ENCODE measurements around the gene ADRB2. TPM values are rescaled to one million over a fixed set of nuclear protein-coding genes. Genes with fewer than 3 reads are reported as not detected.

The ADRB2 gene
- total RNA-seq, 1 experiment from 2014 or later: 1.0 TPM

- H3K27ac ChIP-seq (ENCODE audit: low read length): no peak overlapping the region
- CTCF ChIA-PET: interaction anchor here (0.6 kb wide), 1 partner anchor 474 kb away, joined by 3 read pairs; no protein-coding TSS in a partner anchor
- no peak for ATAC-seq
- in situ Hi-C loops (cut with HindIII; ENCODE audit: low pct_unique_long_range_greater_than_20kb, low sequenced_read_pairs): no loop called here
- intact Hi-C loops (cut with micrococcal nuclease; ENCODE audit: unreplicated experiment): no loop called here
- TF ChIP-seq REST (IDR thresholded peaks at IDR 0.05; ENCODE audit: insufficient read depth in 1 of 2, low read depth in 2 of 2, low read length in 1 of 2) (no peak), POLR2AphosphoS5 (IDR thresholded peaks at IDR 0.05; ENCODE audit: low read depth, low read length) (no peak), SIN3A (IDR thresholded peaks at IDR 0.05; ENCODE audit: borderline replicate concordance, insufficient read depth, low read depth, low read length) (no peak), CTCF (IDR thresholded peaks at IDR 0.05) (no peak), TCF7L2 (IDR thresholded peaks at IDR 0.05; ENCODE audit: low read depth, low read length) (no peak)
- H3K4me3 ChIP-seq (ENCODE audit: low read depth in 2 of 2, low read length in 2 of 2): no peak overlapping the region
- BruUV-seq (replicated peaks): no TSS peak
- no peaks in the 10 kb centered on the region for H3K36me3 ChIP-seq (ENCODE audit: control insufficient read depth, insufficient read depth, low read length)
- H3K27me3 ChIP-seq (ENCODE audit: control insufficient read depth, insufficient read depth, low read length): no peaks in the 10 kb centered on the region
- H3K9me3 ChIP-seq (ENCODE audit: control insufficient read depth, insufficient read depth, low read depth, low read length): no peaks in the 10 kb centered on the region
- POLR2A ChIA-PET: no interaction called here
- no peak for DNase-seq (ENCODE audit: low read depth, low spot score)
- no peaks in the 10 kb centered on the region for H3K4me1 ChIP-seq (ENCODE audit: control insufficient read depth, insufficient read depth, low read length)
Measured at GRCh38 chr5:148841519-148841918, 15.1 kb downstream of the ADRB2 start.

GRCh38 chr5:148842161-148842560 is 15.8 kb downstream of the ADRB2 start:
- ChIA-PET CTCF (interaction anchor here (0.6 kb wide), 1 partner anchor 473 kb away, joined by 3 read pairs; no protein-coding TSS in a partner anchor), POLR2A (no interaction called here)
- in situ Hi-C loops (cut with HindIII; ENCODE audit: low pct_unique_long_range_greater_than_20kb, low sequenced_read_pairs) (no loop called here), intact Hi-C loops (cut with micrococcal nuclease; ENCODE audit: unreplicated experiment) (no loop called here)
- TF ChIP-seq REST (IDR thresholded peaks at IDR 0.05; ENCODE audit: insufficient read depth in 1 of 2, low read depth in 2 of 2, low read length in 1 of 2) (no peak), POLR2AphosphoS5 (IDR thresholded peaks at IDR 0.05; ENCODE audit: low read depth, low read length) (no peak), CTCF (IDR thresholded peaks at IDR 0.05) (no peak), TCF7L2 (IDR thresholded peaks at IDR 0.05; ENCODE audit: low read depth, low read length) (no peak), SIN3A (IDR thresholded peaks at IDR 0.05; ENCODE audit: borderline replicate concordance, insufficient read depth, low read depth, low read length) (no peak)
- H3K4me1 ChIP-seq (ENCODE audit: control insufficient read depth, insufficient read depth, low read length): no peaks in the 10 kb centered on the region
- no peak overlapping the region for H3K4me3 ChIP-seq (ENCODE audit: low read depth in 2 of 2, low read length in 2 of 2)
- ATAC-seq (no peak), DNase-seq (ENCODE audit: low read depth, low spot score) (no peak)
- H3K27me3 ChIP-seq (ENCODE audit: control insufficient read depth, insufficient read depth, low read length): no peaks in the 10 kb centered on the region
- H3K27ac ChIP-seq (ENCODE audit: low read length): no peak overlapping the region
- BruUV-seq (replicated peaks): no TSS peak
- H3K9me3 ChIP-seq (ENCODE audit: control insufficient read depth, insufficient read depth, low read depth, low read length): no peaks in the 10 kb centered on the region
- H3K36me3 ChIP-seq (ENCODE audit: control insufficient read depth, insufficient read depth, low read length): no peaks in the 10 kb centered on the region

Data from Panc1 (cell line).